ENCODE data around the gene NAGS. TPM values are rescaled to one million over a fixed set of nuclear protein-coding genes. Genes with fewer than 3 reads are reported as not detected.
"Not testable (repeated sequence)": the region's sequence is repeated elsewhere in the genome, so short reads cannot be mapped to it uniquely, and the experiment has no call there.

The NAGS gene
- total RNA-seq, 1 experiment from 2014 or later, result 10.0 TPM

GRCh38 chr17:43967251-43967875, 37.1 kb upstream of the NAGS start (continued):
- no peak for TF ChIP-seq CBX3 (IDR thresholded peaks at IDR 0.05; ENCODE audit: low read depth)

- ATAC-seq (no peak), DNase-seq (ENCODE audit: low read depth, low spot score) (no peak)
- no peak for TF ChIP-seq MAX (IDR thresholded peaks at IDR 0.05)
- no peak for TF ChIP-seq REST (IDR thresholded peaks at IDR 0.05; ENCODE audit: low read depth)
- TF ChIP-seq SP1 (IDR thresholded peaks at IDR 0.05; ENCODE audit: low read depth), result no peak
- no peak for TF ChIP-seq ZFX (IDR thresholded peaks at IDR 0.05)
- TF ChIP-seq EZH2phosphoT487 (IDR thresholded peaks at IDR 0.05; ENCODE audit: borderline replicate concordance), result no peak
- Histone ChIP-seq H4K20me1 (ENCODE audit: insufficient read depth) (no peaks in the 10 kb centered on the region), H3K9me2 (ENCODE audit: insufficient read depth) (no peaks in the 10 kb centered on the region), H3K27me3 (ENCODE audit: insufficient read depth, low read length) (no peaks in the 10 kb centered on the region), H3K27ac (ENCODE audit: low read depth, low read length) (no peak overlapping the region), H3K4me2 (ENCODE audit: low read length) (no peak overlapping the region), H3K79me2 (ENCODE audit: insufficient read depth, low read length) (no peaks in the 10 kb centered on the region), H3K4me3 (replicated peaks in 1 of 2; ENCODE audit: low read depth in 1 of 2, low read length in 2 of 2) (no peak overlapping the region), H3K9ac (ENCODE audit: low read length) (no peak overlapping the region), H2AFZ (ENCODE audit: low read depth, low read length, poor library complexity, severe bottlenecking) (no peak overlapping the region), H3K36me3 (ENCODE audit: control insufficient read depth in 1 of 2, insufficient read depth in 2 of 2, low read length in 2 of 2) (no peaks in the 10 kb centered on the region), H3K4me1 (ENCODE audit: control insufficient read depth in 1 of 2, insufficient read depth in 2 of 2, low read length in 2 of 2) (no peaks in the 10 kb centered on the region; a peak in 1 of 4 replicates), H3K9me3 (ENCODE audit: control insufficient read depth in 1 of 2, insufficient read depth in 1 of 2, low read depth in 1 of 2, low read length in 2 of 2) (no peaks in the 10 kb centered on the region)
- POLR2A ChIA-PET, result no interaction called here
- intact Hi-C loops (cut with micrococcal nuclease), result no loop called here
- RAD21 ChIA-PET (ENCODE audit: low non-redundant PET in 1 of 2, low total read pairs in 2 of 2, uncharacterized antibody in 2 of 2, unreplicated experiment in 2 of 2), result no interaction called here
- no TSS peak for BruUV-seq (replicated peaks)
- CTCF ChIA-PET, result interaction anchor here (0.7 kb wide), 1 partner anchor 92 kb away, joined by 4 read pairs; no protein-coding TSS in a partner anchor
Observed at GRCh38 chr17:43970366-43970765, 34.1 kb upstream of the NAGS start.

GRCh38 chr17:43971436-43971835, 33.0 kb upstream of the NAGS start:
- H4K20me1 ChIP-seq (ENCODE audit: insufficient read depth); H3K9me3 ChIP-seq (ENCODE audit: control insufficient read depth in 1 of 2, insufficient read depth in 1 of 2, low read depth in 1 of 2, low read length in 2 of 2); CTCF ChIA-PET; H3K4me2 ChIP-seq (ENCODE audit: low read length); H3K4me1 ChIP-seq (ENCODE audit: control insufficient read depth in 1 of 2, insufficient read depth in 2 of 2, low read length in 2 of 2); H2AFZ ChIP-seq (ENCODE audit: low read depth, low read length, poor library complexity, severe bottlenecking); H3K27ac ChIP-seq (ENCODE audit: low read depth, low read length); H3K36me3 ChIP-seq (ENCODE audit: control insufficient read depth in 1 of 2, insufficient read depth in 2 of 2, low read length in 2 of 2); H3K27me3 ChIP-seq (ENCODE audit: insufficient read depth, low read length); H3K9ac ChIP-seq (ENCODE audit: low read length); intact Hi-C loops (cut with micrococcal nuclease); ATAC-seq; BruUV-seq (replicated peaks); POLR2A ChIA-PET; RAD21 ChIA-PET (ENCODE audit: low non-redundant PET in 1 of 2, low total read pairs in 2 of 2, uncharacterized antibody in 2 of 2, unreplicated experiment in 2 of 2); H3K9me2 ChIP-seq (ENCODE audit: insufficient read depth); DNase-seq (ENCODE audit: low read depth, low spot score); H3K4me3 ChIP-seq (replicated peaks in 1 of 2; ENCODE audit: low read depth in 1 of 2, low read length in 2 of 2); H3K79me2 ChIP-seq (ENCODE audit: insufficient read depth, low read length): not testable (repeated sequence)

GRCh38 chr17:43972444-43973212, 31.8 kb upstream of the NAGS start:
- H3K4me2 ChIP-seq (ENCODE audit: low read length); H3K79me2 ChIP-seq (ENCODE audit: insufficient read depth, low read length); POLR2A ChIA-PET; RAD21 ChIA-PET (ENCODE audit: low non-redundant PET in 1 of 2, low total read pairs in 2 of 2, uncharacterized antibody in 2 of 2, unreplicated experiment in 2 of 2); H3K9me3 ChIP-seq (ENCODE audit: control insufficient read depth in 1 of 2, insufficient read depth in 1 of 2, low read depth in 1 of 2, low read length in 2 of 2); H4K20me1 ChIP-seq (ENCODE audit: insufficient read depth); H3K9ac ChIP-seq (ENCODE audit: low read length); H3K4me3 ChIP-seq (replicated peaks in 1 of 2; ENCODE audit: low read depth in 1 of 2, low read length in 2 of 2); CTCF ChIA-PET; ATAC-seq; H3K27me3 ChIP-seq (ENCODE audit: insufficient read depth, low read length); H3K9me2 ChIP-seq (ENCODE audit: insufficient read depth); H3K4me1 ChIP-seq (ENCODE audit: control insufficient read depth in 1 of 2, insufficient read depth in 2 of 2, low read length in 2 of 2); H3K27ac ChIP-seq (ENCODE audit: low read depth, low read length); intact Hi-C loops (cut with micrococcal nuclease); H2AFZ ChIP-seq (ENCODE audit: low read depth, low read length, poor library complexity, severe bottlenecking); H3K36me3 ChIP-seq (ENCODE audit: control insufficient read depth in 1 of 2, insufficient read depth in 2 of 2, low read length in 2 of 2); BruUV-seq (replicated peaks); DNase-seq (ENCODE audit: low read depth, low spot score): not testable (repeated sequence)

All from HCT116 (cell line).